OCI-LY1 (cell line): ENCODE data around the gene PRKCH.

ENCODE experiments used
- H2AFZ ChIP-seq: fragments of 200-600 bp; sonication (generic), shearing (Covaris generic); 2 replicates; pipeline ENCODE4 v1.6.0; 2014; ENCODE audit warnings: antibody characterized with exemption, mild to moderate bottlenecking, low read length
- H3F3A ChIP-seq: fragments of 200-600 bp; sonication (generic), shearing (Covaris generic); 2 replicates; pipeline ENCODE4 v1.6.0; 2014; ENCODE audit warnings: mild to moderate bottlenecking, antibody characterized with exemption, low read length, moderate library complexity; ENCODE audit not compliant: insufficient read depth
- H3K27ac ChIP-seq: fragments of 200-600 bp; sonication (generic); 2 replicates; pipeline ENCODE4 v1.5.1; 2014; ENCODE audit warnings: low read length, mixed run types, mild to moderate bottlenecking, low read depth; ENCODE audit not compliant: poor library complexity, severe bottlenecking
- H3K27me3 ChIP-seq: fragments of 200-600 bp; sonication (generic); 2 replicates; pipeline ENCODE4 v1.6.0; 2014; ENCODE audit warnings: antibody characterized with exemption, mild to moderate bottlenecking, low read length, moderate library complexity; ENCODE audit not compliant: insufficient read depth
- H3K36me3 ChIP-seq: fragments of 200-600 bp; sonication (generic); 2 replicates; pipeline ENCODE4 v1.6.1; 2014; ENCODE audit warnings: mild to moderate bottlenecking, antibody characterized with exemption, low read length, moderate library complexity, mixed read lengths; ENCODE audit not compliant: insufficient read depth
- H3K4me1 ChIP-seq: fragments of 200-600 bp; sonication (generic); 2 replicates; pipeline ENCODE4 v1.5.1; 2014; ENCODE audit warnings: mild to moderate bottlenecking, low read length, moderate library complexity; ENCODE audit not compliant: insufficient read depth, severe bottlenecking
- H3K4me2 ChIP-seq: fragments of 200-600 bp; sonication (generic), shearing (Covaris generic); 2 replicates; pipeline ENCODE4 v1.6.1; 2014; ENCODE audit warnings: low read length
- H3K4me3 ChIP-seq: fragments of 200-600 bp; sonication (generic); 2 replicates; pipeline ENCODE4 v1.5.1; 2014; ENCODE audit warnings: low read length, low read depth, mild to moderate bottlenecking, mixed read lengths; ENCODE audit not compliant: poor library complexity, severe bottlenecking
- H3K79me2 ChIP-seq: fragments of 200-600 bp; shearing (Covaris generic); 2 replicates; pipeline ENCODE4 v1.6.1; 2016; ENCODE audit warnings: mixed run types, low read length, mixed read lengths; ENCODE audit not compliant: insufficient read depth
- H3K9ac ChIP-seq: fragments of 200-600 bp; sonication (generic), shearing (Covaris generic); 2 replicates; pipeline ENCODE4 v1.6.1; 2014; ENCODE audit warnings: mild to moderate bottlenecking, low read length, mixed read lengths
- H3K9me2 ChIP-seq: fragments of 200-600 bp; sonication (generic), shearing (Covaris generic); 2 replicates; pipeline ENCODE4 v1.6.1; 2014; ENCODE audit warnings: low read depth, mild to moderate bottlenecking, low read length, mixed read lengths
- H3K9me3 ChIP-seq: fragments of 200-600 bp; shearing (Covaris generic); 2 replicates; pipeline ENCODE4 v1.6.1; 2014; ENCODE audit warnings: low read length, mixed read lengths
- H4K20me1 ChIP-seq: fragments of 200-600 bp; sonication (generic), shearing (Covaris generic); 2 replicates; pipeline ENCODE4 v1.6.0; 2016; ENCODE audit warnings: mild to moderate bottlenecking, low read length; ENCODE audit not compliant: insufficient read depth
- CTCF ChIP-seq: fragments of 200-600 bp; sonication (generic), shearing (Covaris generic); IDR thresholded peaks from 2 replicates; pipeline ENCODE4 v1.5.1; 2017; ENCODE audit warnings: mild to moderate bottlenecking, antibody characterized with exemption, low read length, moderate library complexity, mixed read lengths
- EZH2 ChIP-seq: fragments of 200-600 bp; sonication (generic), shearing (Covaris generic); IDR thresholded peaks from 2 replicates; pipeline ENCODE4 v1.8.0; 2017; ENCODE audit warnings: borderline replicate concordance, mixed run types, mild to moderate bottlenecking, antibody characterized with exemption, low read length, moderate library complexity, mixed read lengths

The PRKCH gene

GRCh38 chr14:61401461-61401860, 80.1 kb downstream of the PRKCH start:
- TF ChIP-seq EZH2, result no peak
- TF ChIP-seq CTCF, result no peak
- no peaks in the 10 kb centered on the region for H3K79me2 ChIP-seq
- no peak overlapping the region for H3K9ac ChIP-seq

GRCh38 chr14:61403411-61403810, 82.0 kb downstream of the PRKCH start:
- H3K9me3 ChIP-seq, result no peaks in the 10 kb centered on the region
- TF ChIP-seq CTCF, result no peak
- TF ChIP-seq EZH2, result no peak

More at GRCh38 chr14:61401461-61401860, 80.1 kb downstream of the PRKCH start:
- Histone ChIP-seq H3K27ac (no peak overlapping the region), H4K20me1 (no peaks in the 10 kb centered on the region), H3K9me3 (no peaks in the 10 kb centered on the region), H3K4me1 (no peaks in the 10 kb centered on the region), H2AFZ (no peak overlapping the region), H3K27me3 (no peaks in the 10 kb centered on the region), H3K9me2 (no peaks in the 10 kb centered on the region), H3F3A (no peaks in the 10 kb centered on the region), H3K4me2 (no peak overlapping the region), H3K36me3 (no peaks in the 10 kb centered on the region), H3K4me3 (no peak overlapping the region)

GRCh38 chr14:61404637-61405036, 83.3 kb downstream of the PRKCH start:
- TF ChIP-seq CTCF (no peak), EZH2 (no peak)
- Histone ChIP-seq H3K9me2 (no peaks in the 10 kb centered on the region), H3K4me3 (no peak overlapping the region), H3K79me2 (no peaks in the 10 kb centered on the region), H3K9ac (no peak overlapping the region), H3F3A (no peaks in the 10 kb centered on the region), H3K36me3 (no peaks in the 10 kb centered on the region), H2AFZ (no peak overlapping the region), H3K27ac (no peak overlapping the region), H4K20me1 (no peaks in the 10 kb centered on the region), H3K4me2 (no peak overlapping the region), H3K27me3 (no peaks in the 10 kb centered on the region), H3K4me1 (no peaks in the 10 kb centered on the region), H3K9me3 (no peaks in the 10 kb centered on the region)

More at GRCh38 chr14:61403411-61403810, 82.0 kb downstream of the PRKCH start:
- Histone ChIP-seq H3K27ac (no peak overlapping the region), H3K9ac (no peak overlapping the region), H3K4me3 (no peak overlapping the region), H3K9me2 (no peaks in the 10 kb centered on the region), H3K79me2 (no peaks in the 10 kb centered on the region), H3F3A (no peaks in the 10 kb centered on the region), H3K27me3 (no peaks in the 10 kb centered on the region), H3K4me2 (no peak overlapping the region), H2AFZ (no peak overlapping the region), H3K36me3 (no peaks in the 10 kb centered on the region), H3K4me1 (no peaks in the 10 kb centered on the region), H4K20me1 (no peaks in the 10 kb centered on the region)
